HAP-1 (cell line): ENCODE measurements around the gene STYXL1.

ENCODE experiments used
- DNase-seq, 2 experiments: peaks; one replicate each; pipeline ENCODE4 v3.0.0-alpha.2; 2016 to 2020; ENCODE audit warnings: low spot score in 2 of 2
- H3K27me3 ChIP-seq: fragments of 250-450 bp; sonication (Bioruptor Pico); 2 replicates; pipeline ENCODE4 v1.5.1; 2020; ENCODE audit warnings: low read depth, mild to moderate bottlenecking, moderate library complexity
- H3K36me3 ChIP-seq: fragments of 250-450 bp; sonication (Bioruptor Pico); replicated peaks from 2 replicates; pipeline ENCODE4 v1.5.1; 2020; ENCODE audit warnings: mild to moderate bottlenecking
- H3K4me1 ChIP-seq: fragments of 250-450 bp; sonication (Bioruptor Pico); 2 replicates; pipeline ENCODE4 v1.5.1; 2020; ENCODE audit warnings: mild to moderate bottlenecking
- H3K4me3 ChIP-seq: fragments of 250-450 bp; sonication (Bioruptor Pico); 2 replicates; pipeline ENCODE4 v1.5.1; 2020; ENCODE audit warnings: mild to moderate bottlenecking, moderate library complexity
- H3K9me3 ChIP-seq: fragments of 250-450 bp; sonication (Bioruptor Pico); 2 replicates; pipeline ENCODE4 v1.5.1; 2020; ENCODE audit warnings: mild to moderate bottlenecking, moderate library complexity
- in situ Hi-C: fragments of 300-500 bp; cut with MboI; formaldehyde crosslinking; loops from 3 replicates; pipeline ENCODE4 v1.14.3; 2020; ENCODE audit warnings: low sequenced_read_pairs, inconsistent platforms, mixed read lengths

Gene STYXL1

DNA sequence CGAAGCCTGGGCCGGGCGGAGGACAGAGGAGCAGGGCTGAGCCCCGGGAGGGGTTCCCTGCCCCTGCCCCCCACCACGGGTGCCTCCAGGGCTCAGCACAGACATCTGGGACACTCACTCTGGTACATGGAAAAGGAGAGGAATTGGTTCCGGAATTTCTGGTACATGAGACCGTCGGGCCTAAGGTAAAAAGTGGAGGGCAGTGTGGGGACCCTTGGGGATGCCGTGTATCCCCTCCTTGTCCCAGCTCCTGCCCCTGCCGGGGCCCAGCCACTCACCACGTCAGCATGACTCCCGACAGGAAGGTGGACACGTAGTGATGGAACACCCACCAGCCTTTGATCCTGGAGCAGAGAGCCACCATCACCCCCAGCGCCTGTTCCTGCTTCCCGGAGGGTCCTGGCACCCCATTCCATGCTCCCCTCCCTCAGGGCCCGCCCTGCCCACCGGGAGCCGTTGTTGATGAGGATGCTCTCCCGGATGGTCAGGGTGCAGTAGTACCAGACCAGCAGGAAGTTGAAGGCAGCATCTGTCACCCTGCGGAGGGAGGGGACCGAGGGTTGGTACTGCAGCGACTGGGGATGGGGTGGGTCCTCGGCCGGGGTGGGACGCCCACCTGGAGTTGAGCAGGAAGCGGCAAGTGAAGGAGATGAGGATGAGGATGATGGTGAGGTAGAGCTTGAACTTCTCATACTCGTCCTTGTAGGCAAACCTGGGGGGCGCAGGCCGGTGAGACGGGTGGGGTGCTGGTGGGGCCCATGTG, 59.8 kb downstream of the STYXL1 start:
- Histone ChIP-seq H3K4me3 (no peak overlapping the region), H3K9me3 (no peaks in the 10 kb centered on the region), H3K27me3 (no peaks in the 10 kb centered on the region), H3K4me1 (no peaks in the 10 kb centered on the region), H3K36me3 (peaks cover 40% of the 10 kb centered on the region)
- DNase-seq = no peak
- in situ Hi-C loops = no loop called here

DNA sequence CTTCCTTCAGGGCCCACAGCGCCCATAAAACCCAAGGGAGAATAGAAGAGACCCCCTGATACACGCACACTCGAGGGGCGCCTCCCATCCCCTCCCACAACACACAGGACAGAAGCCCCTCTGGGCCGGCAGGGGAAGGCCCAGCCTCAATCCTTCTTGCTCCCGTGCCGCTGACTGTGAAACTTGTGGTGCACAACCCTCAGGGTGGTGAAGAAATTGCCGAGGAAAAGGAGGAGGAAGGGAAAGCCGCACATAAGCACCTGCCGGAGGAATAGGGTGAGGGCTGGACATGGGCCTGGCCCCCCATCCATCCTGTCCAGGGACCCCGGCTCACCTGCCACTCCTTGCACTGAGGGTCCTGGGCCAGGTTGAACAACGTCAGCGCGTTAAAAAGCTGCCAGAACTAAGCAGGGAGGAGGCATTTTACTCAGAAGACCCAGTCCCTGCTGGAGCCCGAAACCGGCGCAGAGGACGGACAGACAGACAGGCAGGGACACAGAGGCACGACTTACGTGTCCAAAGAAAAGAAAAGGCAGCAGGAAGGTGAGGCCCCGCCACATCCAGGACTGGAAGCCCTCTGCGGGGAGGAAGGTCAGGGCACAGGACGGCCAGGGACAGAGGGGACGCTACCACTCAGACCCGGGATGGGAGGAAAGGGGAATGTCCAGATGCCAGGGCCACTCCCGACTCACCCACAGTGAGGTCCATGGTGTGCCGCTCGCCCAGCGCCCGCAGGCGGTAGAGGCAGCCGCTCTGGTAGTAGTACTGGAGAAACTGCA, 60.6 kb downstream of the STYXL1 start:
- H3K27me3 ChIP-seq = no peaks in the 10 kb centered on the region
- no peaks in the 10 kb centered on the region for H3K4me1 ChIP-seq
- H3K9me3 ChIP-seq = no peaks in the 10 kb centered on the region
- H3K36me3 ChIP-seq = peaks cover 44% of the 10 kb centered on the region
- DNase-seq = no peak
- no peak overlapping the region for H3K4me3 ChIP-seq
- in situ Hi-C loops = no loop called here

DNA sequence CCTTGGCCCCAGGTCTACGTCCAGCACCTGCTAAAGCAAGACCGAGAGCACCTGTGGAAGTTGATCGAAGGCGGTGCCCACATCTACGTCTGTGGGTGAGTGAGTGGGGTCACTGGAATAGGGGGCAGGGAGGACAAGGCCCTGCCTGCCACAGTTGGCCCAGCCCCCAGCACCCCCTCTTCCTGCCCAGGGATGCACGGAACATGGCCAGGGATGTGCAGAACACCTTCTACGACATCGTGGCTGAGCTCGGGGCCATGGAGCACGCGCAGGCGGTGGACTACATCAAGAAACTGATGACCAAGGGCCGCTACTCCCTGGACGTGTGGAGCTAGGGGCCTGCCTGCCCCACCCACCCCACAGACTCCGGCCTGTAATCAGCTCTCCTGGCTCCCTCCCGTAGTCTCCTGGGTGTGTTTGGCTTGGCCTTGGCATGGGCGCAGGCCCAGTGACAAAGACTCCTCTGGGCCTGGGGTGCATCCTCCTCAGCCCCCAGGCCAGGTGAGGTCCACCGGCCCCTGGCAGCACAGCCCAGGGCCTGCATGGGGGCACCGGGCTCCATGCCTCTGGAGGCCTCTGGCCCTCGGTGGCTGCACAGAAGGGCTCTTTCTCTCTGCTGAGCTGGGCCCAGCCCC, 61.5 kb downstream of the STYXL1 start:
- H3K36me3 ChIP-seq = peaks cover 50% of the 10 kb centered on the region
- H3K4me1 ChIP-seq = no peaks in the 10 kb centered on the region
- in situ Hi-C loops = no loop called here
- no peaks in the 10 kb centered on the region for H3K27me3 ChIP-seq
- no peak for DNase-seq
- no peak overlapping the region for H3K4me3 ChIP-seq
- H3K9me3 ChIP-seq = no peaks in the 10 kb centered on the region

DNA sequence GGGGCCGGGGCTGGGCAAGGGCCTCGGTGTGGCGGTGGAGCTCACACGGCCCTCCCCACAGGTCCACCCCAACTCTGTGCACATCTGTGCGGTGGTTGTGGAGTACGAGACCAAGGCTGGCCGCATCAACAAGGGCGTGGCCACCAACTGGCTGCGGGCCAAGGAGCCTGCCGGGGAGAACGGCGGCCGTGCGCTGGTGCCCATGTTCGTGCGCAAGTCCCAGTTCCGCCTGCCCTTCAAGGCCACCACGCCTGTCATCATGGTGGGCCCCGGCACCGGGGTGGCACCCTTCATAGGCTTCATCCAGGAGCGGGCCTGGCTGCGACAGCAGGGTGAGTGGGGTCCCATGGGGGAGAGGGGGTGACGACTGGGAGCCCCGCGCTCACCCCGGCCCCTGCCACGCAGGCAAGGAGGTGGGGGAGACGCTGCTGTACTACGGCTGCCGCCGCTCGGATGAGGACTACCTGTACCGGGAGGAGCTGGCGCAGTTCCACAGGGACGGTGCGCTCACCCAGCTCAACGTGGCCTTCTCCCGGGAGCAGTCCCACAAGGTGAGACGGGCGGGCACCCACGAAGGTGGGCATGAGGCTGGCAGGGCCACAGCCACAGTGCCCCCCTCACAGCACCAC, 62.2 kb downstream of the STYXL1 start:
- no peaks in the 10 kb centered on the region for H3K9me3 ChIP-seq
- no peak for DNase-seq
- no peaks in the 10 kb centered on the region for H3K27me3 ChIP-seq
- no peaks in the 10 kb centered on the region for H3K4me1 ChIP-seq
- H3K36me3 ChIP-seq = peaks cover 53% of the 10 kb centered on the region
- in situ Hi-C loops = no loop called here
- no peak overlapping the region for H3K4me3 ChIP-seq

DNA sequence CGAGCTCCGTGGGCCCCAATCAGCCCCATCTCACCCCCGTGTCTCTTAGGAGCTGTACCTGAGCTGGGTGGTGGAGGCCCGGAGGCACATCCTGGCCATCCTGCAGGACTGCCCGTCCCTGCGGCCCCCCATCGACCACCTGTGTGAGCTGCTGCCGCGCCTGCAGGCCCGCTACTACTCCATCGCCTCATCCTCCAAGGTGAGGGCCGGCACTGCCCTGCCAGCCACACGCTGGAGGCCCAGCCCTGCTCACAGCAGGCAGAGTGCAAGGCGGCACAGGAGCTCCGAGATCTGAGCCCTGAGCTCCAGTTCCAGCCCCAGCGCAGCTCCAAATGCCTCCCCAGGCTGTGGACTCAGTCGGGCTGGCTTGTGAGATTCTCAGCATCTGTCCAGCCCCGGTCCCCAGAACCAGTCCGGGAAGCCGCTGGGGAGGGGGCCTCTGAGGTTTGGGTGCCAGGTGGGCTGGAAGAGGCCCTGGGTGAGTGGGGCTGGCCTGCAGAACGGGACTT, 62.7 kb downstream of the STYXL1 start:
- in situ Hi-C loops = no loop called here
- H3K36me3 ChIP-seq = peaks cover 57% of the 10 kb centered on the region
- H3K27me3 ChIP-seq = no peaks in the 10 kb centered on the region
- DNase-seq = no peak
- H3K4me1 ChIP-seq = no peaks in the 10 kb centered on the region
- no peaks in the 10 kb centered on the region for H3K9me3 ChIP-seq
- no peak overlapping the region for H3K4me3 ChIP-seq

DNA sequence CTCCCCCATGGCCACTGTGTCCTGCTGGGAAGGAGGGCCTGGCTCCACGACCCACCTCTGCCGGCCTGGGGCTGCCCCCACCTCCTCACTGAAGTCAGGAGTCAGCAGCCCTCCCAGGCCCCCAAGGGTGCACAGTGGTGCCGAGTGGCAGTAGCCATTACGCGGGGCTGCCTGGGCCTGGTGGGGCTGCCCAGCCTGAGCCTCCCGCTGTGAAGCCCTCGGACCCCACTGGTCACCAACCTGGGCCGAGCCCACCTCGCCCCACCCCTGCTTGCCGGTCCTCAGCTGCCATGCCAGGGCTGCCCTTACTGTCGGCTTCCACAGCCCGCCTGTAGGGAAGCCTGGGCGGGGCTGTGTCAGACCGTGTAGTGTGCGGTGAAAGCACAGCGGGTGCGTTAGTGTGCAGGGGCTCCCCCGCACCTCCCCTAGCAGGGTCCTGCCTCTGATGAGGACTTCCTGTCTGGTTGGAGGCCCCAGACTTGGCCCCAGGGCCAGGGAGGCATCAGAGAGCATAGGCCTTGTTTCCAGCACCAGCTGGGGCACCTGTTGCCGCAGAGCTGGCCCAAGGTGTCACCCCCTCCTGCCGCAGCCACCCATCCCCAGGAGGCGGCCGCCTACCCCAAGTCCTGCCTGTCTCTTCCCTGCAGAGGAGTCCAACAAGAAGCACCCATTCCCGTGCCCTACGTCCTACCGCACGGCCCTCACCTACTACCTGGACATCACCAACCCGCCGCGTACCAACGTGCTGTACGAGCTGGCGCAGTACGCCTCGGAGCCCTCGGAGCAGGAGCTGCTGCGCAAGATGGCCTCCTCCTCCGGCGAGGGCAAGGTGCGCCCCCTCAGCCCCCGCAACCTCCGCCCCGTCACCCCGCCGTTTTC, 63.4 kb downstream of the STYXL1 start:
- no peak for DNase-seq
- H3K36me3 ChIP-seq = peaks cover 60% of the 10 kb centered on the region

DNA sequence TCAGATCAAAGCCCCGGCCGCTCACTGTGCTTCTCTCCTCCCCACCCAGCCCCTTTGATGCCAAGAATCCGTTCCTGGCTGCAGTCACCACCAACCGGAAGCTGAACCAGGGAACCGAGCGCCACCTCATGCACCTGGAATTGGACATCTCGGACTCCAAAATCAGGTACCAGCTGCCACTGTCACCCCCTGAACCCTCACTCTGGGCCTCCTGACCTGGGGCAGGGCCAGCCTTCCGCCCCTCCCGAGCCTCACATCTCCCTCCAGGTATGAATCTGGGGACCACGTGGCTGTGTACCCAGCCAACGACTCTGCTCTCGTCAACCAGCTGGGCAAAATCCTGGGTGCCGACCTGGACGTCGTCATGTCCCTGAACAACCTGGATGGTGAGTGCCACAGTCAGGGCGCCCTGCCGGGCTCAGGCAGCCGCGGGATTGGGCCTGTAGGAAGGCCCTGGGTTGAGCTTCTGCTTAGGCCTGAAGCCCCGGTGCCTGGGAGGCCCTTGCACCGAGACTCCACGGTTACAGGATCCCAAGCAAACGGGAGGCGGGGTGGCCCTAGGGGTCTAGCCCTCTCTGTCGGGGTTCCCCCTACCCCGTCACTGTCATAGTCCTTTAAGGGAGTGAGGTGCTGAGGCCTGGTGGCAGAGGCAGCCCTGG, 64.2 kb downstream of the STYXL1 start:
- Histone ChIP-seq H3K9me3 (no peaks in the 10 kb centered on the region), H3K36me3 (peaks cover 63% of the 10 kb centered on the region), H3K27me3 (no peaks in the 10 kb centered on the region), H3K4me1 (no peaks in the 10 kb centered on the region), H3K4me3 (no peak overlapping the region)
- DNase-seq = no peak
- in situ Hi-C loops = no loop called here

More for the DNA sequence above, 63.4 kb downstream of the STYXL1 start:
- H3K4me3 ChIP-seq = no peak overlapping the region
- H3K4me1 ChIP-seq = no peaks in the 10 kb centered on the region
- H3K27me3 ChIP-seq = no peaks in the 10 kb centered on the region
- H3K9me3 ChIP-seq = no peaks in the 10 kb centered on the region
- in situ Hi-C loops = no loop called here

DNA sequence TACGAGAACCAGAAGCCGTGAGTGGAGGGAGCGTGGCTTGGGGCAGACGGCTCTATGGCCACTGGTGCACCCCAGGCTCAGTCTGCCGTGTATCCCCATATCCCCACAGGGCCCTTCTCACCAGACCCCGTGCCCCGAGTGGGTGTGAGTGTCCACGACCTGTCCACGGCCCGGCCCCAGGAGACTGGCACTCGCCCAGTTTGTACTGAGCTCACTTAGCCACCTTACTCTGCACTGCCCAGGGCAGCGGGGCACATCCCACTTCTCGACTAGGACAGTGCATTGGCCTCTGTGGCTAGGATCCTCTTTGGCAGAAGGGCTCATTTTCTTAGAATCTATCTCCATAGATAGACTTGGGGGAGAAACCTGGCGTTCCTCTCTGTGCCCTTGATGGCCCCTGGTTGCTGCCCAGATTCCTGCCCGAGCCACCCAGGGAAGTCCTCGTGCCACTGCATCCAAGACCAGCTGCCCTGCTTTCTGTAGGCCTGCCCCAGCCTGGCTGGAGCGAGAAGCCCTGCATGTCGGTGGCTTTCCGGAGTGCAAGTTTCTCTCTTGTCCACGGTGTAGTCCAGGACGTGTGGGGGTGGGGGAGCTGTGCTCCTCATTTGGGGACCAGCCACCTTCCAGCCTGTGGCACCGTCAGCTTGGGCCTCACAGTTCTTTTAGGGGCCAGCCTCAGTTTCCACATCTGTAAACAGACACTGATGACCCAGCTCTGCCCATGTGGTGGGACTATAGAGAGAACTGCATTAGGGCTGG, 65.3 kb downstream of the STYXL1 start:
- Histone ChIP-seq H3K4me1 (no peaks in the 10 kb centered on the region), H3K36me3 (peaks cover 60% of the 10 kb centered on the region), H3K27me3 (no peaks in the 10 kb centered on the region), H3K4me3 (no peak overlapping the region), H3K9me3 (no peaks in the 10 kb centered on the region)
- DNase-seq = no peak
- in situ Hi-C loops = no loop called here

DNA sequence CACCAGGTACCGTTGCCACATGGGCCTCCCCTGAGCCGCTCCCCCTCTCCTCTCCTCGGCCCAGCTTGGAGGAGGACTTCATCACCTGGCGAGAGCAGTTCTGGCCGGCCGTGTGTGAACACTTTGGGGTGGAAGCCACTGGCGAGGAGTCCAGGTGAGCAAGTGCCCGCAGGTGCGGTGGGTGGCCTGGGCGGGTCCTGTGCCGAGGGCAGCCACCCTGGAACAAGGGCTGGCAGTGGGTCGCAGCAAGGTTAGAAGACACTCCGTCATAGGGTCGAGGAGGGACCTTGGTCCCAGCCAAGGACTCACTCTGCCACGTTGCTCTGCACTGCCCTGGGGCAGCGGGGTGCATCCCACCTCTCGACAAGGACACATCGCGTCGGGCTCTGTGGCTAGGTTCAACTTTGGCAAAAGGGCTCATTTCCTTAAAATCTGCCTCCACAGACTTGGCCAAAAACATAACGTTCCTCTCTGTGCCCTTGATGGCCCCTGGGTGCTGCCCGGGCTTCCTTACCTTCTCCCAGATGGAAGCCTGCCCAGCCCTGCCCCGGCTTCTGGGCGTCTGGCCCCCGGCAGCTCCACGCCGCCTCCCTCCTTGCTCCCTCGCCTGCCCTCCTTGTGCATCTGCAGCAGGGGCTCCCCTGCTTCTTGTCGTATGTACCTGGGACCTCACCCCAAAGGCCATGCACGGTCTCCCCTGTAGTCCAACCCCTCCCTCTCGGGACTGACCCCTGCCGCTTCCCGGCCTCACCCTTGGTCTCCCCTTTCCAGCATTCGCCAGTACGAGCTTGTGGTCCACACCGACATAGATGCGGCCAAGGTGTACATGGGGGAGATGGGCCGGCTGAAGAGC, 66.1 kb downstream of the STYXL1 start:
- Histone ChIP-seq H3K36me3 (peaks cover 52% of the 10 kb centered on the region), H3K27me3 (no peaks in the 10 kb centered on the region), H3K4me1 (no peaks in the 10 kb centered on the region), H3K9me3 (no peaks in the 10 kb centered on the region), H3K4me3 (no peak overlapping the region)
- DNase-seq = no peak
- in situ Hi-C loops = no loop called here

DNA sequence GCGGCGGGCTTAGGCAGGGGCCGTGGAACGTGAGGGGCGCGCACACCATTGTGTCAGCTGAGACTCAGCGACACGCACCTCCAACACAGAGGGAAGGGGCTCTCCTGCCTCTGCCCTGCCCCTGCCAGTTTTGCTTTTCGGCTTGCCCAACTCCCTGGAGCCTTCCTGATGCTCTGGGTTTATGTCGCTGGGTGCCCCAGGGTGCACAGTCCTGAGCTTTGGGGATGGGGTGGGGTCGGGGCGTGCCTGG, 66.7 kb downstream of the STYXL1 start:
- H3K36me3 ChIP-seq = peaks cover 48% of the 10 kb centered on the region
- DNase-seq = no peak
- in situ Hi-C loops = no loop called here

DNA sequence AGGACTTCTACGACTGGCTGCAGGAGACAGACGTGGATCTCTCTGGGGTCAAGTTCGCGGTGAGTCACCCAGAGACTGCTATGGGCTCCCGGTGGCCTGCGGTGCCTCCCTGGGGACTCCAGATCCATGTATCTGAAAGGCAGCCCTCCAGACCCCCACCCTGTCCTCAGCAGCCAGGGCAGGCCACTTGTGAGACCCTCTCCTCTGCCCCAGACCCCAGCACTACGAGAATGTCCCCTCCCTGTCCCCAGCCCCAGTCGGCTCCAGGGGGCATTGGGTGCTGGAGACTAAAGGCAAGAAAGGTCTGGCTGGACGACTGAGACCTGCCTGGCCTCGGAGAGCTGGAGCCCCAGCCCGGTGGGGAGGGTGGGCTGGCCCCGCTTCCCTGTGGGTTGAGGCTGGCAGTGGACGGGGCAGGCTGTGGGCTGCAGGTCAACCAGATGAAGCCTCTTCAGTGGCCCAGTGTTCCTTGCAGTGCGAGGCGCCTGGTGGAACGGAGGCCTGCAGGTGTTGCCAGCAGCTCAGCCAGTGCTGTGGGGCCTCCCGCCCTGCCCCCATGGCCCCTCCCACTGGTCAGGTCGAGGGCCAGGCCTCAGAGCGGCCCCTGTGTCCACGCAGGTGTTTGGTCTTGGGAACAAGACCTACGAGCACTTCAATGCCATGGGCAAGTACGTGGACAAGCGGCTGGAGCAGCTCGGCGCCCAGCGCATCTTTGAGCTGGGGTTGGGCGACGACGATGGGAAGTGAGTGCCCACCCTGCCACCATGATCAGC, 67.2 kb downstream of the STYXL1 start:
- peaks cover 42% of the 10 kb centered on the region for H3K36me3 ChIP-seq
- no peak for DNase-seq
- no peaks in the 10 kb centered on the region for H3K4me1 ChIP-seq
- no peaks in the 10 kb centered on the region for H3K27me3 ChIP-seq
- H3K9me3 ChIP-seq = no peaks in the 10 kb centered on the region
- in situ Hi-C loops = no loop called here
- H3K4me3 ChIP-seq = no peak overlapping the region

More for the DNA sequence above, 66.7 kb downstream of the STYXL1 start:
- no peaks in the 10 kb centered on the region for H3K9me3 ChIP-seq
- H3K4me1 ChIP-seq = no peaks in the 10 kb centered on the region
- H3K27me3 ChIP-seq = no peaks in the 10 kb centered on the region
- no peak overlapping the region for H3K4me3 ChIP-seq
